Loucy (cell line): Measurements from ENCODE around the gene STK25.

Experiments used
- H2AFZ ChIP-seq: fragments of 200-600 bp; sonication (generic); 2 replicates; pipeline ENCODE4 v1.6.0; 2016; ENCODE audit warnings: antibody characterized with exemption, mild to moderate bottlenecking, low read length, moderate library complexity
- H3F3A ChIP-seq: fragments of 200-600 bp; 2 replicates; pipeline ENCODE4 v1.6.0; 2016; ENCODE audit warnings: antibody characterized with exemption, low read depth, mild to moderate bottlenecking
- H3K27me3 ChIP-seq: fragments of 200-600 bp; sonication (generic); 2 replicates; pipeline ENCODE4 v1.6.1; 2014; ENCODE audit warnings: low read length, mild to moderate bottlenecking; ENCODE audit not compliant: insufficient read depth, poor library complexity, severe bottlenecking
- H3K36me3 ChIP-seq: fragments of 200-600 bp; sonication (generic); 2 replicates; pipeline ENCODE4 v1.6.1; 2016; ENCODE audit warnings: low read length; ENCODE audit not compliant: insufficient read depth
- H3K4me1 ChIP-seq: fragments of 200-600 bp; sonication (generic); 2 replicates; pipeline ENCODE4 v1.5.1; 2014; ENCODE audit warnings: low read length, mild to moderate bottlenecking; ENCODE audit not compliant: insufficient read depth, poor library complexity, severe bottlenecking
- H3K4me2 ChIP-seq: fragments of 200-600 bp; sonication (generic); 2 replicates; pipeline ENCODE4 v1.6.0; 2014; ENCODE audit warnings: antibody characterized with exemption, low read length, low read depth, mild to moderate bottlenecking; ENCODE audit not compliant: poor library complexity, severe bottlenecking
- H3K4me3 ChIP-seq: fragments of 200-600 bp; sonication (generic); 2 replicates; pipeline ENCODE4 v1.5.1; 2014; ENCODE audit warnings: low read length, mild to moderate bottlenecking, mixed read lengths; ENCODE audit not compliant: poor library complexity, severe bottlenecking
- H3K79me2 ChIP-seq: fragments of 200-600 bp; sonication (generic); 2 replicates; pipeline ENCODE4 v1.6.1; 2014; ENCODE audit warnings: low read length; ENCODE audit not compliant: insufficient read depth
- H3K9ac ChIP-seq: fragments of 200-600 bp; sonication (generic); 2 replicates; pipeline ENCODE4 v1.6.0; 2014; ENCODE audit warnings: mild to moderate bottlenecking, low read depth, low read length, moderate library complexity; ENCODE audit not compliant: poor library complexity, severe bottlenecking
- H3K9me2 ChIP-seq: fragments of 200-600 bp; sonication (generic); replicated peaks from 2 replicates; pipeline ENCODE4 v1.6.1; 2016; ENCODE audit warnings: low read depth, low read length, mixed read lengths
- H3K9me3 ChIP-seq: fragments of 200-600 bp; sonication (generic); 2 replicates; pipeline ENCODE4 v1.6.1; 2014; ENCODE audit warnings: mild to moderate bottlenecking, antibody characterized with exemption, low read length, low read depth; ENCODE audit not compliant: insufficient read depth
- H4K20me1 ChIP-seq: fragments of 200-600 bp; sonication (generic); 2 replicates; pipeline ENCODE4 v1.6.0; 2014; ENCODE audit warnings: antibody characterized with exemption, low read length, mild to moderate bottlenecking; ENCODE audit not compliant: insufficient read depth, poor library complexity, severe bottlenecking
- EZH2phosphoT487 ChIP-seq: fragments of 200-600 bp; IDR thresholded peaks from 2 replicates; pipeline ENCODE4 v1.6.1; 2018; ENCODE audit warnings: antibody characterized with exemption, mild to moderate bottlenecking, moderate library complexity, borderline replicate concordance
- TF ChIP-seq, protein P1 (sequence below): fragments of 200-600 bp; sonication (generic); conservative IDR thresholded peaks from 2 replicates; pipeline ENCODE4 v1.5.1; 2014; ENCODE audit warnings: mild to moderate bottlenecking, antibody characterized with exemption, low read length

STK25 gene

DNA sequence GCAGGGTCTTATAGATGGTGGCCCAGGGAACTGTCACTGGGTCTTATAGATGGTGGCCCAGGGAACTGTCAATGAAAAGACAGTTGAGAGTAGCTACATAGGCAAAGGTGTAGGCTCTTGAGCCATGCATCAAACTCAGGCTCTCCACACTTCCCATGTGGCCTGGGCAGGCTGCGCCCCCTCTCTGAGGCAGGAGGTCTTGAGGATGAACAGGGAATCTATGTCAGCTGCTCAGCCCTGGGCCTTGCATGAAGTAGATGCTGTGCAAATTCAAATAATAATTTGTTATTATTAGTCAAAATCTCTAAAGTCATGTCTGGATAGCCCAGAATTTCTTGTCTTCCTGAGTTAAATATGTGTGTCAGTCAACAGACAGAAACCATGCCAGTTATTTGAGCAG is 26.7 kb downstream of the STK25 start:
- Histone ChIP-seq H3K9ac (no peak overlapping the region), H3K9me2 (no peaks in the 10 kb centered on the region), H3K79me2 (no peaks in the 10 kb centered on the region), H3K4me1 (no peaks in the 10 kb centered on the region), H3K4me3 (no peak overlapping the region), H4K20me1 (no peaks in the 10 kb centered on the region), H3K9me3 (no peaks in the 10 kb centered on the region), H3K27me3 (no peaks in the 10 kb centered on the region), H3K36me3 (no peaks in the 10 kb centered on the region), H3K4me2 (no peak overlapping the region), H2AFZ (no peak overlapping the region), H3F3A (no peaks in the 10 kb centered on the region)
- TF ChIP-seq EZH2phosphoT487: no peak
- TF ChIP-seq, protein P1, sequence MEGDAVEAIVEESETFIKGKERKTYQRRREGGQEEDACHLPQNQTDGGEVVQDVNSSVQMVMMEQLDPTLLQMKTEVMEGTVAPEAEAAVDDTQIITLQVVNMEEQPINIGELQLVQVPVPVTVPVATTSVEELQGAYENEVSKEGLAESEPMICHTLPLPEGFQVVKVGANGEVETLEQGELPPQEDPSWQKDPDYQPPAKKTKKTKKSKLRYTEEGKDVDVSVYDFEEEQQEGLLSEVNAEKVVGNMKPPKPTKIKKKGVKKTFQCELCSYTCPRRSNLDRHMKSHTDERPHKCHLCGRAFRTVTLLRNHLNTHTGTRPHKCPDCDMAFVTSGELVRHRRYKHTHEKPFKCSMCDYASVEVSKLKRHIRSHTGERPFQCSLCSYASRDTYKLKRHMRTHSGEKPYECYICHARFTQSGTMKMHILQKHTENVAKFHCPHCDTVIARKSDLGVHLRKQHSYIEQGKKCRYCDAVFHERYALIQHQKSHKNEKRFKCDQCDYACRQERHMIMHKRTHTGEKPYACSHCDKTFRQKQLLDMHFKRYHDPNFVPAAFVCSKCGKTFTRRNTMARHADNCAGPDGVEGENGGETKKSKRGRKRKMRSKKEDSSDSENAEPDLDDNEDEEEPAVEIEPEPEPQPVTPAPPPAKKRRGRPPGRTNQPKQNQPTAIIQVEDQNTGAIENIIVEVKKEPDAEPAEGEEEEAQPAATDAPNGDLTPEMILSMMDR: no peak

- no peaks in the 10 kb centered on the region for H3K4me1 ChIP-seq
- H2AFZ ChIP-seq: no peak overlapping the region
- no peak overlapping the region for H3K4me2 ChIP-seq
- H3F3A ChIP-seq: no peaks in the 10 kb centered on the region
- H4K20me1 ChIP-seq: no peaks in the 10 kb centered on the region
- no peak overlapping the region for H3K9ac ChIP-seq
- H3K27me3 ChIP-seq: no peaks in the 10 kb centered on the region
- H3K36me3 ChIP-seq: no peaks in the 10 kb centered on the region
- H3K4me3 ChIP-seq: no peak overlapping the region
- H3K79me2 ChIP-seq: no peaks in the 10 kb centered on the region
- H3K9me3 ChIP-seq: no peaks in the 10 kb centered on the region
- H3K9me2 ChIP-seq: no peaks in the 10 kb centered on the region
- TF ChIP-seq, protein P1: no peak
- no peak for TF ChIP-seq EZH2phosphoT487
Measured at GRCh38 chr2:241479026-241479898, 29.1 kb downstream of the STK25 start.

DNA sequence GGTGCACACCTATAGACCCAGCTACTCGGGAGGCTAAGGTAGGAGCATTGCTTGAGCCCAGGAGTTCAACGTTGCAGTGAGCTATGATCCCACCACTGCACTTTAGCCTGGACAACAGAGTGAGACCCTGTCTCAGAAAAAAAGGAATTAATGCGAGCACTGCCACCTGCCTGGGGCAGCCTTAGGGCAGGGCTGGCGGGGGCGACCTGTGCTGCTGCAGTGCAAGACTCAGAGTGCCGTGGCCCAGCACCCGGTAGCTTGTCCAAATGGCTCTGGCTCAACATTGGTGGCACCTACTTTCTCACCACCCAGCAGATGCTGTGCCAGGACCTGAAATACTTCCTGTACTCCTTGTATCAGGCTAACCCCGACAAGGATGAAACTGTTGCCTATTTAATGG is 30.2 kb downstream of the STK25 start:
- H3K9ac ChIP-seq: no peak overlapping the region
- H3K27me3 ChIP-seq: no peaks in the 10 kb centered on the region
- H2AFZ ChIP-seq: no peak overlapping the region
- H3K36me3 ChIP-seq: no peaks in the 10 kb centered on the region
- no peak overlapping the region for H3K4me2 ChIP-seq
- H3K4me3 ChIP-seq: no peak overlapping the region
- no peaks in the 10 kb centered on the region for H3K9me3 ChIP-seq
- H3K9me2 ChIP-seq: no peaks in the 10 kb centered on the region
- no peaks in the 10 kb centered on the region for H3K79me2 ChIP-seq
- H4K20me1 ChIP-seq: no peaks in the 10 kb centered on the region
- no peak for TF ChIP-seq EZH2phosphoT487
- TF ChIP-seq, protein P1: no peak
- H3K4me1 ChIP-seq: no peaks in the 10 kb centered on the region
- H3F3A ChIP-seq: no peaks in the 10 kb centered on the region
